Mesendoderm (in vitro differentiated cells): ENCODE measurements around the gene NTN1.
A peak's percentile ranks its signal among the peaks of the same experiment; 100 is the strongest.

Experiments
- DNase-seq: peaks from one replicate; pipeline ENCODE4 v3.0.0; 2013
- H2AK5ac ChIP-seq: 2 replicates; pipeline ENCODE4 v1.6.1; 2013; ENCODE audit warnings: low read length, inconsistent platforms
- H2BK120ac ChIP-seq: 2 replicates; pipeline ENCODE4 v1.6.1; 2013; ENCODE audit warnings: low read depth, mild to moderate bottlenecking, low read length, moderate library complexity, mixed read lengths
- H2BK15ac ChIP-seq: replicated peaks from 2 replicates; pipeline ENCODE4 v1.6.1; 2013; ENCODE audit warnings: low read depth, mild to moderate bottlenecking, moderate library complexity
- H2BK5ac ChIP-seq: 2 replicates; pipeline ENCODE4 v1.6.1; 2013; ENCODE audit warnings: low read length, inconsistent platforms
- H3K18ac ChIP-seq: 2 replicates; pipeline ENCODE4 v1.6.1; 2013; ENCODE audit warnings: mild to moderate bottlenecking, low read length, mixed read lengths
- H3K23ac ChIP-seq: one replicate; pipeline ENCODE4 v1.6.1; 2013; ENCODE audit warnings: low read length
- H3K27ac ChIP-seq: 2 replicates; pipeline ENCODE4 v1.5.1; 2013; ENCODE audit warnings: low read depth, mild to moderate bottlenecking, inconsistent platforms, low read length, moderate library complexity
- H3K27me3 ChIP-seq: 2 replicates; pipeline ENCODE4 v1.6.1; 2013; ENCODE audit warnings: low read length, control low read depth, mild to moderate bottlenecking, inconsistent platforms; ENCODE audit not compliant: insufficient read depth, poor library complexity
- H3K36me3 ChIP-seq: 2 replicates; pipeline ENCODE4 v1.6.1; 2013; ENCODE audit warnings: low read length, inconsistent platforms; ENCODE audit not compliant: control insufficient read depth, insufficient read depth
- H3K4ac ChIP-seq: one replicate; pipeline ENCODE4 v1.6.1; 2013; ENCODE audit warnings: low read depth, mild to moderate bottlenecking, low read length, moderate library complexity
- H3K4me1 ChIP-seq: 2 replicates; pipeline ENCODE4 v1.6.1; 2013; ENCODE audit warnings: low read depth, low read length, inconsistent platforms; ENCODE audit not compliant: control insufficient read depth
- H3K4me2 ChIP-seq: 2 replicates; pipeline ENCODE4 v1.6.1; 2013; ENCODE audit warnings: low read length
- H3K4me3 ChIP-seq: 2 replicates; pipeline ENCODE4 v1.5.1; 2013; ENCODE audit warnings: mild to moderate bottlenecking, low read length
- H3K56ac ChIP-seq: one replicate; pipeline ENCODE4 v1.6.1; 2013; ENCODE audit warnings: low read length
- H3K79me1 ChIP-seq: 2 replicates; pipeline ENCODE4 v1.6.1; 2013; ENCODE audit warnings: low read length, inconsistent platforms
- H3K79me2 ChIP-seq: 2 replicates; pipeline ENCODE4 v1.6.1; 2013; ENCODE audit warnings: mild to moderate bottlenecking, low read length; ENCODE audit not compliant: control insufficient read depth, insufficient read depth
- H3K9ac ChIP-seq: 2 replicates; pipeline ENCODE4 v1.6.1; 2013; ENCODE audit warnings: low read length, inconsistent platforms
- H4K5ac ChIP-seq: one replicate; pipeline ENCODE4 v1.6.1; 2013; ENCODE audit warnings: low read length
- H4K8ac ChIP-seq: one replicate; pipeline ENCODE4 v1.6.1; 2013; ENCODE audit warnings: low read depth, mild to moderate bottlenecking, control low read depth, low read length, moderate library complexity
- WGBS: extraction: QIAGEN DNeasy Blood & Tissue Kit; methylation state at CpG from one replicate; pipeline ENCODE4 v1.1.7; 2013; ENCODE audit warnings: low lambda C conversion rate, missing lambda C conversion rate; ENCODE audit not compliant: insufficient coverage; ENCODE audit errors: extremely low coverage; 5-methylcytosine and 5-hydroxymethylcytosine counted together

The NTN1 gene

DNA sequence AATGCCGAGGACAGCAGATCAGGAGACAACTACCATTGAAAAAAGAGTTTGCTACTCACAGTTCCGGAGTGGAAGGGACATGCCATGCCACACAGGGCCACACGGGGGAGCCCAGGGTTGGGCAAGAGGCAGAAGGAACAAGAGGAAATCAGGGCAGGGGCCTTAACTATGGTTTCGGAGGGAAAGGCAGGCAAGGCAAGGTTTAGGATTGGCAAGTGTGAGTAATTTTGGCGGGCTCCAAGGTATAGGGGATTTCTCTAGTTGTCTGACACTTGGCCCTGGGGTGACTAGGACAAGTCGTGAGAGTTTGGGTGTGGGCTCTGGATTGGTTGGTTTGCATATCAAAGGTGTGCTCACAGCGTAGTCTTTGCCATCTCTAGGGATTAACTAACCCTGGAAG lies 27.0 kb upstream of the NTN1 start:
- Histone ChIP-seq H2BK120ac (no peak overlapping the region), H2BK5ac (no peak overlapping the region), H3K27ac (no peak overlapping the region), H3K4me3 (no peak overlapping the region), H2BK15ac (no peak overlapping the region), H3K4me2 (no peak overlapping the region), H3K18ac (no peak overlapping the region), H3K79me2 (no peaks in the 10 kb centered on the region), H3K4ac (no peak overlapping the region), H3K36me3 (no peaks in the 10 kb centered on the region), H3K23ac (no peak overlapping the region), H3K79me1 (no peaks in the 10 kb centered on the region), H2AK5ac (no peak overlapping the region), H3K4me1 (no peaks in the 10 kb centered on the region), H3K9ac (no peak overlapping the region), H4K8ac (no peak overlapping the region), H4K5ac (no peak overlapping the region), H3K56ac (no peak overlapping the region), H3K27me3 (no peaks in the 10 kb centered on the region)
- peak; percentile 83 for DNase-seq
- no CpG with 5 or more reads among the region's 7 CpGs for WGBS

DNA sequence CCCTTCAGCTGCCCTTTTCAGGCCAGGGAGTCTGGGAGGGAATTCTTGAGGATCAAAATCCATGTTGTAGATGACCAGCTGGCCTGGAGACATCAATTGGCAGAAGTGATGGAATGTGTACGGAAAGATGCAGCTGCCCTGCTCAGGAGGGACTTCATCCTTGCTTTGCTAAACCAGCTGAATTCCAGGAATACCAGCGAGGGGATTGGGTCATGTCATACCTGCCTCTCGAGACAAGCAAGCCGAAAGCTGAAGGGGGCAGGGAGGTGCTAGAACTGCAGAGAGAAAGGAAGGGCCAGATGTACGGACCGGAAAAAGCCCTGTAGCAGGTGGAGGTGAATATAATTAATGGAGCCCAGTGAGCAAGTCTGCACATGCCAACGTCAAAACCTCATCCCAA lies 25.6 kb upstream of the NTN1 start:
- Histone ChIP-seq H2AK5ac (no peak overlapping the region), H3K4me3 (no peak overlapping the region), H3K9ac (no peak overlapping the region), H3K79me2 (no peaks in the 10 kb centered on the region), H3K27me3 (no peaks in the 10 kb centered on the region), H4K5ac (no peak overlapping the region), H2BK15ac (no peak overlapping the region), H3K4me2 (no peak overlapping the region), H3K36me3 (no peaks in the 10 kb centered on the region), H3K23ac (no peak overlapping the region), H3K27ac (no peak overlapping the region), H4K8ac (no peak overlapping the region), H2BK5ac (no peak overlapping the region), H3K4ac (no peak overlapping the region), H2BK120ac (no peak overlapping the region), H3K56ac (no peak overlapping the region), H3K4me1 (no peaks in the 10 kb centered on the region), H3K18ac (no peak overlapping the region), H3K79me1 (no peaks in the 10 kb centered on the region)
- WGBS = no CpG with 5 or more reads among the region's 7 CpGs
- peak; percentile 84 for DNase-seq

DNA sequence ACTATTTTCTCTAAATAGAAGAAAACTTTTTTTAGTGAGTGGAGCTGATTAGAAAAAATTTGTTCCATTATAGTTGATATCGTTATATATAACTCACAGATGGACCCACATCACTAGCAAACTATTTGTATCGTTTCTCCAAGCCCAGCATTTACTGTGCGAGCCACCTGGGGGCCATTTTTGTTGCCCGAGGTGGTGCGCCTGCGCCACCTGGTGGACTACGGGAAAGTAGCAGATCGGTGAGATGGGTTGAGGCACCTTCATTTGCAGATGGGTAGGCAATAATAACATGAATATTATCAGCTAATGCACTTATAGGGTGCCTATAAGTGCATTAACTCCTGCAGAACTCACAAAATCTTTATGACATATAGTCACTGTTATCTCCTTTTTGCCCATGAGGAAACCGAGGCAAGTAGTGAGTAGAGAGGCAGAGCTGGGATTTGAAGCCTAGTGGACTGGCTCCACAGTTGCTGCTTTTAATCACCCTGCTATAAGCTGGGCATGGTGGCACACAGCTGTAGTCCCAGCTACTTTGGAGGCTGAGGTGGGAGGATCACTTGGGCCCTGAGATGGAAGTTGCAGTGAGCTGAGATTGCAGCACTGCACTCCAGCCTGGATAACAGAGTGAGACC lies 23.2 kb upstream of the NTN1 start:
- peak; percentile 70 for DNase-seq
- Histone ChIP-seq H2BK5ac (no peak overlapping the region), H3K4me1 (peaks cover 2% of the 10 kb centered on the region), H3K36me3 (no peaks in the 10 kb centered on the region), H4K5ac (no peak overlapping the region), H3K27ac (no peak overlapping the region), H3K4me3 (no peak overlapping the region), H3K9ac (no peak overlapping the region), H3K4ac (no peak overlapping the region), H4K8ac (no peak overlapping the region), H3K18ac (no peak overlapping the region), H2BK120ac (no peak overlapping the region), H3K79me2 (no peaks in the 10 kb centered on the region), H3K23ac (no peak overlapping the region), H3K27me3 (peaks cover 8% of the 10 kb centered on the region), H2BK15ac (no peak overlapping the region), H2AK5ac (no peak overlapping the region), H3K79me1 (no peaks in the 10 kb centered on the region), H3K56ac (no peak overlapping the region), H3K4me2 (no peak overlapping the region)
- WGBS = no CpG with 5 or more reads among the region's 9 CpGs

DNA sequence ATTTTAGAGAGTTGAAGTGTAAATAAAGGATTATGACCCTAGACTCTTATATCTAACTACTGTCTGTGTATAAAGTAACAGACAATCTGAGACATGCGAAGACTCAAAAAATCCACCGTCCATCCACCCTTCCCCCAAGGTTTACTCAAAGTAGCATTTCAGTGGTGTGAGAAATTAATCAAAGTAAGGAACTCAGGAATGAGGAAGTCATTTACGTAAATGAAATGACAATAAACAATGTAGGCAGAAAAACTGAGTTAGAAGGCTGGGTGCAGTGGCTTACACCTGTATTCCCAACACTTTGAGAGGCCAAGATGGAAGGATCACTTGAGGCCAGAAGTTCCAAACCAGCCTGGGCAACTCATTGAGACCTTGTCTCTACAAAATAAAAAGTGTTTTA lies 19.8 kb upstream of the NTN1 start:
- no CpG with 5 or more reads among the region's 3 CpGs for WGBS
- peaks cover 36% of the 10 kb centered on the region for H3K27me3 ChIP-seq
- no peak overlapping the region for H3K27ac ChIP-seq
- no peak for DNase-seq
- peaks cover 2% of the 10 kb centered on the region for H3K4me1 ChIP-seq
- no peak overlapping the region for H3K23ac ChIP-seq
- H3K4me3 ChIP-seq = no peak overlapping the region
- H3K56ac ChIP-seq = no peak overlapping the region
- no peak overlapping the region for H2AK5ac ChIP-seq
- no peak overlapping the region for H3K4ac ChIP-seq
- no peak overlapping the region for H3K18ac ChIP-seq
- no peak overlapping the region for H2BK120ac ChIP-seq
- no peak overlapping the region for H4K8ac ChIP-seq
- no peak overlapping the region for H2BK15ac ChIP-seq
- no peaks in the 10 kb centered on the region for H3K36me3 ChIP-seq
- no peak overlapping the region for H2BK5ac ChIP-seq
- H4K5ac ChIP-seq = no peak overlapping the region
- no peaks in the 10 kb centered on the region for H3K79me2 ChIP-seq
- no peaks in the 10 kb centered on the region for H3K79me1 ChIP-seq
- H3K9ac ChIP-seq = no peak overlapping the region
- no peak overlapping the region for H3K4me2 ChIP-seq

DNA sequence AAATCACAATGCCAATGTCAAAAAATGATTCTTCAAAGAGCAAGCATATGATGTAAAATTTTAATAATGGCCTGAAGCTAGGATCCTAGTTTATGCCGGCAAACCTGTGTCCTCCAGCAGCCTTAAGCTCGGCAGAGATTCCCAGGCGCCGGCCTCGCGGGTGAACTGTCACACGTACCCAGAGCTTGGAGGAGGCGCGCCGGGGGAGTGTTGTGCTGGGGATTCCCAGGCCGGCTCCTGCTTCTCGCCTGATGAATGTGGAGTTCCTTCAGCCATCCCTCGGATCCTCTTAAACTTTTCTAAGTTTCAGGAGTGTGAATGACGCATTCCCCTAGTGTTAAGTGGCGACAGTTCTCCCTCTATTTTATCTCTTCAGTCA lies 19.1 kb upstream of the NTN1 start:
- Histone ChIP-seq H2BK5ac (no peak overlapping the region), H3K4me3 (no peak overlapping the region), H3K9ac (no peak overlapping the region), H4K5ac (no peak overlapping the region), H2AK5ac (no peak overlapping the region), H3K18ac (no peak overlapping the region), H3K27me3 (peaks cover 39% of the 10 kb centered on the region), H3K56ac (no peak overlapping the region), H3K23ac (no peak overlapping the region), H3K36me3 (no peaks in the 10 kb centered on the region), H3K79me2 (no peaks in the 10 kb centered on the region), H4K8ac (no peak overlapping the region), H2BK15ac (no peak overlapping the region), H2BK120ac (no peak overlapping the region), H3K4me2 (no peak overlapping the region), H3K27ac (no peak overlapping the region), H3K4me1 (peaks cover 2% of the 10 kb centered on the region), H3K79me1 (no peaks in the 10 kb centered on the region), H3K4ac (no peak overlapping the region)
- peak; percentile 57 for DNase-seq
- no CpG with 5 or more reads among the region's 15 CpGs for WGBS
